ENCODE results near the gene ATP6V0A1. TPM values are rescaled to one million over a fixed set of nuclear protein-coding genes. Genes with fewer than 3 reads are reported as not detected.

ATP6V0A1 gene
- total RNA-seq, 4 donors from 2014 or later = 35.9 to 62.7 (median 47.5) TPM

DNA sequence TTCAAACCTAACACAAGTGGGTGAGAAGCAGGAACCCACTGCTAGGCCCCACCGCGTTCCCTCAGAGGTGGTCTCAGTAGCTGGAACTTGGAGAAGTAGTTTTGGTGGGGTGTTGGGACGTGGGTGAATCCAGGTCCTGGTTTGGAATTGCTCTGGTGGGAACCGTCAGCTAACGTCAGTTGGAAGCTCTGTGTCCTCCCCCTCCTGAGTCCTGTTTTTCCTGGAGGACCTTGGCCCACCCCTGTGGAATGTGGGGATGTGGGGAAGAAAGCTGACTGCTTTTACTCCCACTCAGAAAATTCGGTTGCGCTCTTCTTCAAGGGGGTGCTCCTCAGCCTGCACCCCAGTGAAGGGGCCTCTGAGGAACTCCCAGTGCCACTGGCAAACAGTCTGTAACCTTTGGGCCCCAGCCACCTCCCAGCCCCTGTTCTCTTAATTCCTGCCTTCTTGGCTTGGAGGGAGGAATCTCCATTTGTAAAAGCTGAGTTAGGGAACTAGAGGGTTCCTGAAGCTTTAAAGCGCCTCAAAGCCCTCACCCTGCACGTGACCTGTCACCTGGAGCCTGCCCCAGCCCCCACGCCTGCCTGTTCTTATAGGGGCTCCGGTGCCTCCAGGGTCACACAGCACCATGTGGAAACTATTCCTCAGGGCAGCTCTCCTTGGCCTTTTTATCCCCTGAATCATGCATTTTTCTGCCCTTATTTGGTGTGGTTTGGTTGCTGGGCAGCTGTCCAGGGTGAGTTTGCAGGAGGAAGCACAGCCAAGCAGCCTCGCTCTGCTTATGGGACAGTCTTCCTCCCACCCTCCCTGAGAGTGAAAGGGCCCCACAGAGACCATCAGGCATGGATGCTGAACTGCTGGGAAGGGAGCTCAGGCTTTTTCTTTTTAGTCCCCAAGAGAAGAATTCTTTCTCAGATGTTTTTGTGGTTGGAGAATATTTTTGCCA, 61.1 kb downstream of the ATP6V0A1 start:
- Histone ChIP-seq H3K27me3 (no peaks in the 10 kb centered on the region), H3K36me3 (peaks cover 0 to 50% (median 9%) of the 10 kb centered on the region in 3 donors), H3K4me3 (no peak overlapping the region), H3K27ac (peak overlapping the region; percentile 79 to 97 (median 91)), H3K9me3 (no peaks in the 10 kb centered on the region), H3K4me1 (peaks cover 36 to 73% (median 68%) of the 10 kb centered on the region in 3 donors)
- intact Hi-C loops (cut with DNase I) = loop anchor here (5.0 to 10.0 kb wide), 2 partner anchors 95 to 198 kb away; partner anchors contain the start of gene CAVIN1
- TF ChIP-seq, protein P1, sequence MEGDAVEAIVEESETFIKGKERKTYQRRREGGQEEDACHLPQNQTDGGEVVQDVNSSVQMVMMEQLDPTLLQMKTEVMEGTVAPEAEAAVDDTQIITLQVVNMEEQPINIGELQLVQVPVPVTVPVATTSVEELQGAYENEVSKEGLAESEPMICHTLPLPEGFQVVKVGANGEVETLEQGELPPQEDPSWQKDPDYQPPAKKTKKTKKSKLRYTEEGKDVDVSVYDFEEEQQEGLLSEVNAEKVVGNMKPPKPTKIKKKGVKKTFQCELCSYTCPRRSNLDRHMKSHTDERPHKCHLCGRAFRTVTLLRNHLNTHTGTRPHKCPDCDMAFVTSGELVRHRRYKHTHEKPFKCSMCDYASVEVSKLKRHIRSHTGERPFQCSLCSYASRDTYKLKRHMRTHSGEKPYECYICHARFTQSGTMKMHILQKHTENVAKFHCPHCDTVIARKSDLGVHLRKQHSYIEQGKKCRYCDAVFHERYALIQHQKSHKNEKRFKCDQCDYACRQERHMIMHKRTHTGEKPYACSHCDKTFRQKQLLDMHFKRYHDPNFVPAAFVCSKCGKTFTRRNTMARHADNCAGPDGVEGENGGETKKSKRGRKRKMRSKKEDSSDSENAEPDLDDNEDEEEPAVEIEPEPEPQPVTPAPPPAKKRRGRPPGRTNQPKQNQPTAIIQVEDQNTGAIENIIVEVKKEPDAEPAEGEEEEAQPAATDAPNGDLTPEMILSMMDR (IDR thresholded peaks at IDR 0.05) = no peak
- TF ChIP-seq POLR2A (IDR thresholded peaks at IDR 0.05) = no peak
- DNase-seq = no peak
- WGBS, 2 donors = 39 to 58% methylated on average over 9 to 10 of the region's 12 CpGs

DNA sequence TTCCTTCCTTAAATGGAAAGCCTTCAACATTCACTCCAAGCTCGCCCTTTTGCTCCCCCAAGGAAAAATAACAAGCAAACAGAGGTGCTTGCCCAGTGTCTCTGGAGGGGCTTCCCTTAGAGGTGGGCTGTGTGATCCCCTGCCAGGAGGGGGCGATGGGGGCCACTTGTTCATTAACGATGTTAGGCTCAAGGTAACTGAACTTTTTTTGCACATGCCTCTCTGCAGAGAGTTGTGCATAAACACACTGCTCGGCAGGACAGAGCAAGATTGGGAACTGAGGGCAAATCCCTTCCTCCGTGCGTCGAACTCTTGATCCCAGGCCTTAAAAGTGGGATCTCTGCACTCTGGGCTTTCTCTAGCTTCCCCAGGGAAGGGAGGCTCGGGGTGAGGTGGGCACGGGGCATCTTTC, 61.9 kb downstream of the ATP6V0A1 start:
- no peak for DNase-seq
- intact Hi-C loops (cut with DNase I) = no loop called here
- 44 to 61% methylated on average over 6 of the region's 9 CpGs for WGBS, 2 donors
- peaks cover 36 to 80% (median 68%) of the 10 kb centered on the region in 3 donors for H3K4me1 ChIP-seq
- H3K27me3 ChIP-seq = no peaks in the 10 kb centered on the region
- peak overlapping the region; percentile 79 to 97 (median 91) for H3K27ac ChIP-seq
- TF ChIP-seq POLR2A (IDR thresholded peaks at IDR 0.05) = no peak
- TF ChIP-seq, protein P1 (IDR thresholded peaks at IDR 0.05) = no peak
- no peaks in the 10 kb centered on the region for H3K9me3 ChIP-seq
- H3K36me3 ChIP-seq = peaks cover 0 to 42% (median 8%) of the 10 kb centered on the region in 3 donors
- no peak overlapping the region for H3K4me3 ChIP-seq

DNA sequence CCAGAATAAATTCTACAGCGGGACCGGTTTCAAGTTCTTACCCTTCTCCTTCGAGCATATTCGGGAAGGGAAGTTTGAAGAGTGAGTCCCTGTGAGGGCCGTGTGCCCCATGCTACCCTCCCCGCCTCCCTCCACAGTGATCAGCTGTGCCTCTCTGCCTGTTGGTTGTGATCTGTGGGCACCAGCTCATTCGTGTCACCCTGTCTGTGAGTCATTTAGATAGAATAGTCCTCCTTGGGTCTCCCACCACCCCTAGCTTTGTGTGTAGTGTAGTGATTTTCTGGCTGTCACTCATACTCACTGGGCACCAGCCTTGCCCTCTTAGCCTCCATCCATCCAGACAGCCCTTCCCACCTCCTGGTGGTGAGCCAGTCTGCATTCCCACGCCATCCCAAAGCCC, 62.4 kb downstream of the ATP6V0A1 start:
- peak overlapping the region; percentile 79 to 97 (median 91) for H3K27ac ChIP-seq
- H3K36me3 ChIP-seq = peaks cover 0 to 37% (median 8%) of the 10 kb centered on the region in 3 donors
- no peaks in the 10 kb centered on the region for H3K27me3 ChIP-seq
- no peaks in the 10 kb centered on the region for H3K9me3 ChIP-seq
- 41 to 77% methylated on average over 6 to 8 of the region's 8 CpGs for WGBS, 2 donors
- no peak overlapping the region for H3K4me3 ChIP-seq
- TF ChIP-seq, protein P1 (IDR thresholded peaks at IDR 0.05) = no peak
- TF ChIP-seq POLR2A (IDR thresholded peaks at IDR 0.05) = no peak
- peaks cover 36 to 85% (median 68%) of the 10 kb centered on the region in 3 donors for H3K4me1 ChIP-seq
- no peak for DNase-seq
- intact Hi-C loops (cut with DNase I) = no loop called here

DNA sequence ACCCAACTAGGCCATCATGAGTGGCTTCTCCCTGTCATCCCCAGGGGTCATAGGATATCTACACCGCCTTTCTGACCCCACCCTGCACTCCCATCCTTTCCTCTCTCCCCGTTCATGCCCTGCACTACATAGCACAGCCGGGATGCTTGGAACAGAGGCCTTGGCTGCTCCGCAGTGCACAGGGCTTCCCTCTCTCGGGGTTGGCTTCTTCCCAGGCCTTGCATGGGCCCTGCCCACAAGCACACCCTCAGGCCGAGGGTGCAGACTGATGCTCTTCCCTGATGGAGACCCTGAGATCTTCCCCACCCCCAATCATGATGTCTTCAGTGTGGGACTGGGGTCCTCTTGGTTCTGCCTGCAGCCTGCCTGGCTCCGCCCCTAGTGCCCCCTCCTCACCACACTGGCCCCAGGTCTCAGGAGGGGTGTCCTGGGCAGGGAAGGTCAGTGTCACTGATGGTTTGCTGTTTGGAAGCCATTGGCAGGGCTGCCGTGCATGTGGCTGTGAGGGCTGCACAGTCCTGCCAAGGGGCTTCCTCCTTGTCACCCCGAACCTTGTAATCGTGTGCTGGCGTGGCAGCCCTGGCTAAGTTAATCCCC, 63.1 kb downstream of the ATP6V0A1 start:
- Histone ChIP-seq H3K27me3 (no peaks in the 10 kb centered on the region), H3K4me3 (no peak overlapping the region), H3K36me3 (peaks cover 0 to 30% (median 8%) of the 10 kb centered on the region in 3 donors), H3K9me3 (no peaks in the 10 kb centered on the region), H3K27ac (peak overlapping the region; percentile 79 to 97 (median 91)), H3K4me1 (peaks cover 36 to 84% (median 66%) of the 10 kb centered on the region in 3 donors)
- no peak for TF ChIP-seq POLR2A (IDR thresholded peaks at IDR 0.05)
- TF ChIP-seq, protein P1 (IDR thresholded peaks at IDR 0.05) = no peak
- 61% methylated on average over 3 to 5 of the region's 11 CpGs for WGBS, 2 donors
- intact Hi-C loops (cut with DNase I) = no loop called here
- no peak for DNase-seq
